Endothelial cell of umbilical vein (primary cell): ENCODE measurements around the gene CITED2. TPM values are rescaled to one million over a fixed set of nuclear protein-coding genes. Genes with fewer than 3 reads are reported as not detected.

Source experiments
- BruUV-seq: library from RNA; stranded (reverse); fragments of 400-500 nt; replicated peaks from 2 replicates; lab custom pipeline; 2021; lab: Mats Ljungman, UMichigan
- CTCF ChIA-PET: fragments of 300-600, 350-600 bp; sonication (Branson Sonifier 250); formaldehyde crosslinking; loops from one replicate; lab custom pipeline; 2021; ENCODE audit warnings: antibody characterized with exemption, inconsistent platforms; lab: Charles Lee
- POLR2A ChIA-PET: fragments of 300-600, 350-600 bp; sonication (Branson Sonifier 250); formaldehyde crosslinking; loops from one replicate; lab custom pipeline; 2021; ENCODE audit warnings: antibody characterized with exemption, inconsistent platforms; lab: Charles Lee
- DNase-seq: peaks from one replicate; pipeline ENCODE4 v3.0.0-alpha.2; 2011; ENCODE audit warnings: low read depth, low spot score
- FAIRE-seq: peaks from 2 replicates; lab custom pipeline; 2011; peaks lifted over from hg19 to GRCh38; lab: Jason Lieb, UNC
- H2AFZ ChIP-seq: 2 replicates; pipeline ENCODE4 v1.6.0; 2012; ENCODE audit warnings: low read depth, low read length, control low read depth, inconsistent platforms
- H3K27ac ChIP-seq: 2 replicates; pipeline ENCODE4 v1.5.1; 2011; ENCODE audit warnings: low read depth, mild to moderate bottlenecking, control low read depth, low read length, moderate library complexity; ENCODE audit not compliant: insufficient read depth
- H3K27me3 ChIP-seq, 2 experiments: 2 replicates each; pipeline versions ENCODE4 v1.6.0 to v1.6.1; 2011; ENCODE audit warnings: low read length in 2 of 2, mixed read lengths in 1 of 2; ENCODE audit not compliant: control insufficient read depth in 2 of 2, insufficient read depth in 2 of 2
- H3K36me3 ChIP-seq, 2 experiments: 2 replicates in 1 of 2; 3 replicates in 1 of 2; pipeline ENCODE4 v1.5.1; 2011; ENCODE audit warnings: low read length in 2 of 2, mild to moderate bottlenecking in 1 of 2, moderate library complexity in 1 of 2; ENCODE audit not compliant: control insufficient read depth in 2 of 2, insufficient read depth in 2 of 2; ENCODE audit errors: extremely low read depth in 1 of 2
- H3K4me1 ChIP-seq: 3 replicates; pipeline ENCODE4 v1.5.1; 2011; ENCODE audit warnings: mild to moderate bottlenecking, low read length; ENCODE audit not compliant: control insufficient read depth, insufficient read depth; ENCODE audit errors: extremely low read depth
- H3K4me2 ChIP-seq: 2 replicates; pipeline ENCODE4 v1.6.1; 2011; ENCODE audit warnings: low read length, control low read depth, mixed read lengths; ENCODE audit not compliant: insufficient read depth
- H3K4me3 ChIP-seq, 3 experiments: fragments of 200-600 bp in 1 of 3; sonication (generic), shearing (Covaris generic) in 1 of 3; replicated peaks in 1 of 3; 2 replicates each; pipeline ENCODE4 v1.5.1; 2011 to 2016; ENCODE audit warnings: control low read depth in 3 of 3, low read length in 3 of 3, mild to moderate bottlenecking in 2 of 3, inconsistent platforms in 1 of 3, low read depth in 1 of 3, moderate library complexity in 1 of 3; ENCODE audit not compliant: insufficient read depth in 1 of 3
- H3K79me2 ChIP-seq: 2 replicates; pipeline ENCODE4 v1.6.0; 2012; ENCODE audit warnings: low read length, inconsistent platforms; ENCODE audit not compliant: control insufficient read depth, insufficient read depth
- H3K9ac ChIP-seq: replicated peaks from 2 replicates; pipeline ENCODE3; 2011; ENCODE audit warnings: low read length, control low read depth; ENCODE audit not compliant: insufficient read depth; ENCODE audit errors: extremely low read depth
- H3K9me1 ChIP-seq: replicated peaks from 3 replicates; pipeline ENCODE4 v1.6.0; 2011; ENCODE audit warnings: mild to moderate bottlenecking, low read length; ENCODE audit not compliant: control insufficient read depth, insufficient read depth; ENCODE audit errors: extremely low read depth
- H3K9me3 ChIP-seq: replicated peaks from 2 replicates; pipeline ENCODE4 v1.5.1; 2012; ENCODE audit warnings: low read length, inconsistent platforms; ENCODE audit not compliant: control insufficient read depth, insufficient read depth
- H4K20me1 ChIP-seq: replicated peaks from 2 replicates; pipeline ENCODE3; 2011; ENCODE audit warnings: mild to moderate bottlenecking, low read length; ENCODE audit not compliant: control insufficient read depth, insufficient read depth; ENCODE audit errors: extremely low read depth
- EZH2 ChIP-seq: IDR thresholded peaks from 2 replicates; pipeline ENCODE4 v1.6.1; 2012; ENCODE audit warnings: borderline replicate concordance, low read depth, mild to moderate bottlenecking, moderate library complexity, low read length, inconsistent platforms; ENCODE audit not compliant: severe bottlenecking
- FOS ChIP-seq: IDR thresholded peaks from 2 replicates; pipeline ENCODE4 v1.6.1; 2011; ENCODE audit warnings: mild to moderate bottlenecking, low read length, moderate library complexity, borderline replicate concordance; ENCODE audit not compliant: insufficient read depth
- GATA2 ChIP-seq: IDR thresholded peaks from 2 replicates; pipeline ENCODE4 v1.7.0; 2011; ENCODE audit warnings: low read depth, mild to moderate bottlenecking, moderate library complexity, mixed read lengths, low read length; ENCODE audit not compliant: insufficient read length, insufficient read depth
- JUN ChIP-seq: IDR thresholded peaks from 2 replicates; pipeline ENCODE4 v1.6.1; 2011; ENCODE audit warnings: borderline replicate concordance, low read depth; ENCODE audit not compliant: insufficient read length, insufficient read depth
- MAX ChIP-seq: IDR thresholded peaks from 2 replicates; pipeline ENCODE4 v1.6.1; 2011; ENCODE audit not compliant: insufficient read depth, insufficient read length
- MYC ChIP-seq: IDR thresholded peaks from one replicate; pipeline ENCODE4 v1.6.1; 2011; ENCODE audit warnings: mild to moderate bottlenecking, low read depth, low read length
- POLR2A ChIP-seq: IDR thresholded peaks from 2 replicates; pipeline ENCODE4 v1.6.1; 2012; ENCODE audit warnings: low read depth, mild to moderate bottlenecking, control low read depth, low read length
- POLR2AphosphoS5 ChIP-seq: IDR thresholded peaks from 2 replicates; pipeline ENCODE4 v1.6.1; 2012; ENCODE audit warnings: low read depth, mild to moderate bottlenecking, control low read depth, low read length, moderate library complexity; ENCODE audit not compliant: insufficient read depth
- dilution Hi-C: fragments of 300-500 bp; cut with MboI; formaldehyde crosslinking; loops from one replicate; pipeline ENCODE4 v1.15.0; 2019; ENCODE audit warnings: low sequenced_read_pairs; ENCODE audit not compliant: extremely low pct_ligation_motif_present
- intact Hi-C: fragments of 100-400 bp; cut with micrococcal nuclease; formaldehyde crosslinking; loops from one replicate; pipeline ENCODE4 v1.10.0; 2022
- polyA plus RNA-seq, 4 experiments: library from polyadenylated mRNA; depleted of rRNA in 3 of 4; stranded (reverse) in 3 of 4; unstranded in 1 of 4; fragments of >200 nt; gene quantifications; 2 replicates each; pipeline versions ENCODE4 v1.2.1 to v1.2.3, GENCODE V29; 2011 to 2012; ENCODE audit warnings: missing spikeins in 1 of 4
- total RNA-seq: library from RNA; stranded (reverse); gene quantifications from 2 replicates; pipeline ENCODE4 v1.2.3, GENCODE V29; 2021
- TF ChIP-seq, protein P1 (sequence below), 2 donors: IDR thresholded peaks; 1 replicate in 1 of 2; 2 replicates in 1 of 2; pipeline ENCODE4 v1.5.1; 2011; ENCODE audit warnings: low read length in 2 of 2, mild to moderate bottlenecking in 2 of 2, moderate library complexity in 2 of 2, control low read depth in 1 of 2, inconsistent platforms in 1 of 2, low read depth in 1 of 2; ENCODE audit not compliant: insufficient read depth in 1 of 2; ENCODE audit errors: extremely low read depth in 1 of 2

The CITED2 gene
- total and polyA plus RNA-seq, 2 donors (not counting 3 experiments of a cell fraction or from before 2014, with no cell fraction given) = 81.1 to 85.7 TPM

- no peaks in the 10 kb centered on the region for H3K9me1 ChIP-seq
- H2AFZ ChIP-seq = no peak overlapping the region
- intact Hi-C loops = no loop called here
- TF ChIP-seq POLR2A (no peak), EZH2 (no peak), JUN (no peak), MYC (no peak), POLR2AphosphoS5 (no peak), FOS (no peak), MAX (no peak), GATA2 (no peak)
- TF ChIP-seq, protein P1, sequence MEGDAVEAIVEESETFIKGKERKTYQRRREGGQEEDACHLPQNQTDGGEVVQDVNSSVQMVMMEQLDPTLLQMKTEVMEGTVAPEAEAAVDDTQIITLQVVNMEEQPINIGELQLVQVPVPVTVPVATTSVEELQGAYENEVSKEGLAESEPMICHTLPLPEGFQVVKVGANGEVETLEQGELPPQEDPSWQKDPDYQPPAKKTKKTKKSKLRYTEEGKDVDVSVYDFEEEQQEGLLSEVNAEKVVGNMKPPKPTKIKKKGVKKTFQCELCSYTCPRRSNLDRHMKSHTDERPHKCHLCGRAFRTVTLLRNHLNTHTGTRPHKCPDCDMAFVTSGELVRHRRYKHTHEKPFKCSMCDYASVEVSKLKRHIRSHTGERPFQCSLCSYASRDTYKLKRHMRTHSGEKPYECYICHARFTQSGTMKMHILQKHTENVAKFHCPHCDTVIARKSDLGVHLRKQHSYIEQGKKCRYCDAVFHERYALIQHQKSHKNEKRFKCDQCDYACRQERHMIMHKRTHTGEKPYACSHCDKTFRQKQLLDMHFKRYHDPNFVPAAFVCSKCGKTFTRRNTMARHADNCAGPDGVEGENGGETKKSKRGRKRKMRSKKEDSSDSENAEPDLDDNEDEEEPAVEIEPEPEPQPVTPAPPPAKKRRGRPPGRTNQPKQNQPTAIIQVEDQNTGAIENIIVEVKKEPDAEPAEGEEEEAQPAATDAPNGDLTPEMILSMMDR (IDR thresholded peaks at IDR 0.05; ENCODE audit: extremely low read depth in 1 of 2, insufficient read depth in 1 of 2, low read depth in 1 of 2, low read length in 2 of 2) = no peak
- no peak overlapping the region for H3K9ac ChIP-seq
- H3K27ac ChIP-seq = no peak overlapping the region
- FAIRE-seq (peak; percentile 44), DNase-seq (no peak)
- peaks cover 4% of the 10 kb centered on the region for H3K4me1 ChIP-seq
- no TSS peak for BruUV-seq
- no peaks in the 10 kb centered on the region for H3K79me2 ChIP-seq
- dilution Hi-C loops = no loop called here
- no peaks in the 10 kb centered on the region for H3K36me3 ChIP-seq
- H4K20me1 ChIP-seq = no peaks in the 10 kb centered on the region
- no peak overlapping the region for H3K4me3 ChIP-seq
- H3K9me3 ChIP-seq = no peaks in the 10 kb centered on the region
- H3K27me3 ChIP-seq = no peaks in the 10 kb centered on the region
- POLR2A ChIA-PET = no interaction called here
- H3K4me2 ChIP-seq = no peak overlapping the region
- CTCF ChIA-PET = interaction anchor here (1.2 kb wide), 1 partner anchor 10 kb away, joined by 3 read pairs; no protein-coding TSS in a partner anchor
Measured at GRCh38 chr6:139406577-139407343, 32.3 kb upstream of the CITED2 start.
